Stimulated activated CD4-positive, alpha-beta T cell treated with anti-CD3 and anti-CD28 coated beads, Interleukin-15, amount 100 ng/mL, for 48 hours (primary cell): ENCODE results near the gene TIMM13.
"Not testable (repeated sequence)": the region's sequence is repeated elsewhere in the genome, so short reads cannot be mapped to it uniquely, and the experiment has no call there.

Source experiments
- DNase-seq, 2 donors: peaks; one replicate each; pipeline ENCODE4 v3.0.0-alpha.2; 2020; ENCODE audit warnings: low read depth in 2 of 2

Gene TIMM13

GRCh38 chr19:2431318-2432055 lies 4.1 kb upstream of the TIMM13 start:
- no peak for DNase-seq

- no peak for DNase-seq
Measured at GRCh38 chr19:2429917-2430535, 2.6 kb upstream of the TIMM13 start.

GRCh38 chr19:2428756-2429711 lies 1.6 kb upstream of the TIMM13 start:
- no peak for DNase-seq

- no peak for DNase-seq
Measured at GRCh38 chr19:2428321-2428690, 920 bp upstream of the TIMM13 start.

GRCh38 chr19:2426611-2427428 lies 566 bp downstream of the TIMM13 start:
- peak in 1 of 2 donors; percentile 22 for DNase-seq

- DNase-seq: no peak
Measured at GRCh38 chr19:2425622-2426581, 1.5 kb downstream of the TIMM13 start.

GRCh38 chr19:2424686-2425621 lies 2.4 kb downstream of the TIMM13 start:
- DNase-seq: no peak

- no peak for DNase-seq
Measured at GRCh38 chr19:2423915-2424685, 3.3 kb downstream of the TIMM13 start.

GRCh38 chr19:2423071-2423914 lies 4.1 kb downstream of the TIMM13 start:
- no peak for DNase-seq

GRCh38 chr19:2421581-2422306 lies 5.6 kb downstream of the TIMM13 start:
- no peak for DNase-seq

- DNase-seq: no peak
Measured at GRCh38 chr19:2420490-2420889, 6.9 kb downstream of the TIMM13 start.

GRCh38 chr19:2419754-2420153 lies 7.6 kb downstream of the TIMM13 start:
- DNase-seq: no peak

- no peak for DNase-seq
Measured at GRCh38 chr19:2417881-2418406, 9.4 kb downstream of the TIMM13 start.

- not testable (repeated sequence) for DNase-seq
Measured at GRCh38 chr19:2417436-2417835, 9.9 kb downstream of the TIMM13 start.

- no peak for DNase-seq
Measured at GRCh38 chr19:2416321-2417097, 10.9 kb downstream of the TIMM13 start.

GRCh38 chr19:2415973-2416319 lies 11.4 kb downstream of the TIMM13 start:
- no peak for DNase-seq
